Measurements from ENCODE around the gene TP53BP1.
"Not testable (repeated sequence)": the region's sequence is repeated elsewhere in the genome, so short reads cannot be mapped to it uniquely, and the experiment has no call there.

TP53BP1 gene

GRCh38 chr15:43492673-43493601 lies at the start of gene TP53BP1:
TSS of gene TP53BP1 (minus strand) at chr15:43493156. CDS start at chr15:43493043, 113 bp downstream.
- Mint-ChIP-seq H3K4me3 (peak within 1 kb of the TSS; percentile 94), H3K36me3 (peaks cover 15% of the 10 kb centered on the region), H3K27me3 (no peaks in the 10 kb centered on the region)

GRCh38 chr15:43541785-43542184 lies 48.8 kb upstream of the TP53BP1 start:
- no peak overlapping the region for H3K4me3 Mint-ChIP-seq

More at GRCh38 chr15:43492673-43493601, at the start of gene TP53BP1:
- Mint-ChIP-seq H3K4me1 (peaks cover 37% of the 10 kb centered on the region), H3K27ac (peak within 1 kb of the TSS; percentile 90), H3K9me3 (no peaks in the 10 kb centered on the region)

DNA sequence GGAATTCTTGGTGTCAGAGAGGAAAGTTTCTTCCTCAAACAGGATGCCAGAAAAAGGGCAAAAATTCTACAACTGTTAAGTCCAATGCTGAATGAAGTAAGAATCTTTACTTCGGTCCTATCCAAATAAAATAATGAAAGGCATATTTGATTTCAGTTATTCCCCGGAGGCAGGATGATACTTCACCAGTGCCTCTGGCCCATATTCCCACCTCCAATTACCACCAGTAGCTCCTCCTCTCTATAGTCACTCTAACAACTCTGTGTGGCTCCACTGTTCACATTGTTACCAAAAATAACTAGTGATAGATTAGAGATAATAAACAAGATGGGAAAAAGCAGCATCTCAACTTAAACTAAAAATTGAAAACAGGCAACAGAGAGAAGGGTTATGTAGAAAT lies 45.1 kb upstream of the TP53BP1 start:
- H3K4me1 Mint-ChIP-seq, result peaks cover 4% of the 10 kb centered on the region
- H3K27me3 Mint-ChIP-seq, result no peaks in the 10 kb centered on the region
- H3K27ac Mint-ChIP-seq, result no peak overlapping the region
- H3K9me3 Mint-ChIP-seq, result no peaks in the 10 kb centered on the region
- H3K4me3 Mint-ChIP-seq, result no peak overlapping the region
- H3K36me3 Mint-ChIP-seq, result no peaks in the 10 kb centered on the region

More at GRCh38 chr15:43541785-43542184, 48.8 kb upstream of the TP53BP1 start:
- peaks cover 4% of the 10 kb centered on the region for H3K4me1 Mint-ChIP-seq
- H3K36me3 Mint-ChIP-seq, result no peaks in the 10 kb centered on the region
- H3K9me3 Mint-ChIP-seq, result no peaks in the 10 kb centered on the region
- no peaks in the 10 kb centered on the region for H3K27me3 Mint-ChIP-seq
- H3K27ac Mint-ChIP-seq, result no peak overlapping the region

DNA sequence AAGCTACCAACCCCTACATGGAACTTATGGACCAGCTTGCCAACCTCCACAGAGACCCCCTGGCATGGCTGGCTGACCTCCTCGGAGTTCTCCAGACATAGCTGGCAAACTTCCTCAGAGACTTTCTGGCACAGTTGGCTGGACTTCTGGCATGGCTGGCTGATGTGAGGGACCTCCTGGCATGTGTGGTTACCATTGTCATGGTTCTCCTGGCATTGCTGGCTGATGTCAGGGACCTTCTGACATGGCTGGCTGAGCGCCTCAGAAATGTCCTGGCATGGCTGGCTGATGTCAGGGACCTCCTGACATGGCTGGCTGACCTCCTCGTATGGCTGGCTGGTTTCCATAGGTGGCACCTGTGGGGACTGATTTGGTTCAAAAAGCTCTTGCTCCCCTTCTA lies 41.9 kb upstream of the TP53BP1 start:
- H3K4me1 Mint-ChIP-seq, result no peaks in the 10 kb centered on the region
- H3K4me3 Mint-ChIP-seq, result no peak overlapping the region
- no peak overlapping the region for H3K27ac Mint-ChIP-seq
- no peaks in the 10 kb centered on the region for H3K9me3 Mint-ChIP-seq
- no peaks in the 10 kb centered on the region for H3K27me3 Mint-ChIP-seq
- H3K36me3 Mint-ChIP-seq, result no peaks in the 10 kb centered on the region

DNA sequence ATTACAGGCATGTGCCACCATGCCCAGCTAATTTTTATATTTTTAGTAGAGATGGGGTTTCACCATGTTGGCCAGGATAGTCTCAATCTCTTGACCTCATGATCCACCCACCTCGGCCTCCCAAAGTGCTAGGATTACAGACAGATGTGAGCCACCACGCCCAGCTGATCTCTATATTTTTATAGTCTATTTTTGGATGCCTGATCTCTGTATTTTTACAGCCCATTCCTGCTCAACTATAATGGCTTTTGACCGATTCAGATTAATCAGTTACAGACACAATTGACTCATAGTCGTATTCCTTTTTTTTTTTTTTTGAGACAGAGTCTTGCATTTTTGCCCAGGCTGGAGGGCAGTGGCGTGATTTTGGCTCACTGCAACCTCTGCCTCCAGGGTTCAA lies 39.9 kb upstream of the TP53BP1 start:
- H3K27ac Mint-ChIP-seq, H3K4me1 Mint-ChIP-seq, H3K4me3 Mint-ChIP-seq: not testable (repeated sequence)

DNA sequence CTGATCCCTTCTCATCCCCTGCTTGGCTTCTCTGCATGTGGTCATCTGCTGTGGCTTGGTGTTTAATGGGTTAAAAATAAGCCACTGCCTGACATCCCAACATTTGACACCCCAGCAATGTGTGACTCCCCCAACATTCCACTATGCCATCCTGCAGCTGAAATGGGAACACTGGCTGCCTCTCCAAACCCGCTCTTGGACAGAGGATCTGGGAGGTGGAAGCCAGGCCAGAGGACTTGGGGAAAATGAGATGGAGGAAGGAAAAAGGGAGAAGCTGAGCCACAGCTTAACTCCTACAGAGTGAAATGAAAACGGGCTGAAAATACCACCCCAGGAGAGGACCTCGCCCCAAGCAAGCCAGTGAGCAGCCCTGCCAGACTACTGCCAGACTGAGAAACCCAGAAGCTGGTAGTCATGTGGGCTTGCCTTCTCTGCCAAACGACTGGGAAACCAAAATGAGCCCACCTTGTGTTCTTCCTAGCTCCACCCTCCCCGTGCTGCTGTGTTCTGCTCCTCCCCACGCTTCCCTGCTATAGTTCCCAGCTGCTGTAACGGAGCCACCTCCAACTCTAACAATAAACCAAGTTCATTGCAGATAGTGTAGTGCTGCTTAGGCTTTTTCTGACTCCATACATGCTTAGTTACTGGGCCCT lies 38.2 kb upstream of the TP53BP1 start:
- Mint-ChIP-seq H3K36me3 (no peaks in the 10 kb centered on the region), H3K9me3 (no peaks in the 10 kb centered on the region), H3K4me3 (no peak overlapping the region), H3K27ac (no peak overlapping the region), H3K27me3 (no peaks in the 10 kb centered on the region), H3K4me1 (no peaks in the 10 kb centered on the region)

More for the DNA sequence above, 39.9 kb upstream of the TP53BP1 start:
- H3K9me3 Mint-ChIP-seq, H3K36me3 Mint-ChIP-seq, H3K27me3 Mint-ChIP-seq: not testable (repeated sequence)

DNA sequence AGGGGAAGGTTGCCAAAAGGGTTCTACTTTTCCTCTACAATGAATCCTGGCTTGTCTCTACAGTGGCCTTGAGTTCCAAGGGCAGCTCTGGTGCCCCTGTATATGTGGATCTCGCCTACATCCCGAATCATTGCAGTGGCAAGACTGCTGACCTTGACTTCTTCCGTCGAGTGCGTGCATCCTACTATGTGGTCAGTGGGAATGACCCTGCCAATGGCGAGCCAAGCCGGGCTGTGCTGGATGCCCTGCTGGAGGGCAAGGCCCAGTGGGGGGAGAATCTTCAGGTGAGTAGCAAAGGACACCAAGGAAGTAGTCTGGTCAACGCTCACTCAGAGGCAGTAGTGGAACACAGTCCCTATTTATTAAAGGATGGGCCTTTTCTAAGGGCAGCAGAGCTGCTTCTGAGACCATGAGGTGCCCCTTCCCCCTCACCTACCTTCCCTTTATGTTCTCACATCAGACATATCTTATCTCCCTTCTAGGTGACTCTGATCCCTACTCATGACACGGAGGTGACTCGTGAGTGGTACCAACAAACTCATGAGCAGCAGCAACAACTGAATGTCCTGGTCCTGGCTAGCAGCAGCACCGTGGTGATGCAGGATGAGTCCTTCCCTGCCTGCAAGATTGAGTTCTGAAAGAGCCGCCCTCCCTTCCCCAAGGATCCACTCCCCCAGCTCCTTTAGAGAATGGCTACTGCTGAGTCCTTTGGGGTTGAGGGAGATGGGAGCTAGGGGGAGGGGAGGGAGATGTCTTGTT lies 36.8 kb upstream of the TP53BP1 start:
- peaks cover 9% of the 10 kb centered on the region for H3K4me1 Mint-ChIP-seq
- no peaks in the 10 kb centered on the region for H3K36me3 Mint-ChIP-seq
- no peak overlapping the region for H3K4me3 Mint-ChIP-seq
- no peaks in the 10 kb centered on the region for H3K9me3 Mint-ChIP-seq
- no peaks in the 10 kb centered on the region for H3K27me3 Mint-ChIP-seq
- H3K27ac Mint-ChIP-seq, result no peak overlapping the region

GRCh38 chr15:43529141-43529540 lies 36.2 kb upstream of the TP53BP1 start:
- Mint-ChIP-seq H3K27me3 (no peaks in the 10 kb centered on the region), H3K36me3 (no peaks in the 10 kb centered on the region), H3K4me3 (no peak overlapping the region), H3K4me1 (peaks cover 9% of the 10 kb centered on the region), H3K9me3 (no peaks in the 10 kb centered on the region), H3K27ac (no peak overlapping the region)

- Mint-ChIP-seq H3K27me3 (no peaks in the 10 kb centered on the region), H3K4me1 (peaks cover 9% of the 10 kb centered on the region), H3K4me3 (no peak overlapping the region), H3K9me3 (no peaks in the 10 kb centered on the region), H3K27ac (no peak overlapping the region), H3K36me3 (no peaks in the 10 kb centered on the region)
Measured at GRCh38 chr15:43528542-43529007, 35.6 kb upstream of the TP53BP1 start.

DNA sequence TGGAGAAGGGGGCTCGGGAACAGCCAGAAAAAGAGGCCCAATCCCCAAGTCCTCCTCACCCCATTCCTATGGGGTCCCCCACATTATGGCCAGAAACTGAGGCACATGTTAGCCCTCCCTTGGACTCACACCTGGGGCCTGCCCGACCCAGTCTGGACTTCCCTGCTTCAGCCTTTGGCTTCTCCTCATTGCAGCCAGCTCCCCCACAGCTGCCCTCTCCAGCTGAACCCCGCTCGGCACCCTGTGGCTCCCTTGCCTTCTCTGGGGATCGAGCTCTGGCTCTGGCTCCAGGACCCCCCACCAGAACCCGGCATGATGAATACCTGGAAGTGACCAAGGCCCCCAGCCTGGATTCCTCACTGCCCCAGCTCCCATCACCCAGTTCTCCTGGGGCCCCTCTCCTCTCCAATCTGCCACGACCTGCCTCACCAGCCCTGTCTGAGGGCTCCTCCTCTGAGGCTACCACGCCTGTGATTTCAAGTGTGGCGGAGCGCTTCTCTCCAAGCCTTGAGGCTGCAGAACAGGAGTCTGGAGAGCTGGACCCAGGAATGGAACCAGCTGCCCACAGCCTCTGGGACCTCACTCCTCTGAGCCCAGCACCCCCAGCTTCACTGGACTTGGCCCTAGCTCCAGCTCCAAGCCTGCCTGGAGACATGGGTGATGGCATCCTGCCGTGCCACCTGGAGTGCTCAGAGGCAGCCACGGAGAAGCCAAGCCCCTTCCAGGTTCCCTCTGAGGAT lies 35.0 kb upstream of the TP53BP1 start:
- Mint-ChIP-seq H3K4me3 (no peak overlapping the region), H3K9me3 (no peaks in the 10 kb centered on the region), H3K27ac (no peak overlapping the region), H3K36me3 (no peaks in the 10 kb centered on the region), H3K4me1 (peaks cover 9% of the 10 kb centered on the region), H3K27me3 (no peaks in the 10 kb centered on the region)

GRCh38 chr15:43527016-43527801 lies 34.3 kb upstream of the TP53BP1 start:
- Mint-ChIP-seq H3K4me3 (no peak overlapping the region), H3K36me3 (no peaks in the 10 kb centered on the region), H3K9me3 (no peaks in the 10 kb centered on the region), H3K4me1 (peaks cover 9% of the 10 kb centered on the region), H3K27ac (no peak overlapping the region), H3K27me3 (no peaks in the 10 kb centered on the region)

DNA sequence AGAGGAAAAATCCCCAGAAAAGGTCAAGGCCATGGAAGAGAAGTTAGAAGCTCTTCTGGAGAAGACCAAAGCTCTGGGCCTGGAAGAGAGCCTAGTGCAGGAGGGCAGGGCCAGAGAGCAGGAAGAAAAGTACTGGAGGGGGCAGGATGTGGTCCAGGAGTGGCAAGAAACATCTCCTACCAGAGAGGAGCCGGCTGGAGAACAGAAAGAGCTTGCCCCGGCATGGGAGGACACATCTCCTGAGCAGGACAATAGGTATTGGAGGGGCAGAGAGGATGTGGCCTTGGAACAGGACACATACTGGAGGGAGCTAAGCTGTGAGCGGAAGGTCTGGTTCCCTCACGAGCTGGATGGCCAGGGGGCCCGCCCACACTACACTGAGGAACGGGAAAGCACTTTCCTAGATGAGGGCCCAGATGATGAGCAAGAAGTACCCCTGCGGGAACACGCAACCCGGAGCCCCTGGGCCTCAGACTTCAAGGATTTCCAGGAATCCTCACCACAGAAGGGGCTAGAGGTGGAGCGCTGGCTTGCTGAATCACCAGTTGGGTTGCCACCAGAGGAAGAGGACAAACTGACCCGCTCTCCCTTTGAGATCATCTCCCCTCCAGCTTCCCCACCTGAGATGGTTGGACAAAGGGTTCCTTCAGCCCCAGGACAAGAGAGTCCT lies 33.4 kb upstream of the TP53BP1 start:
- no peaks in the 10 kb centered on the region for H3K27me3 Mint-ChIP-seq
- H3K9me3 Mint-ChIP-seq, result no peaks in the 10 kb centered on the region
- no peaks in the 10 kb centered on the region for H3K36me3 Mint-ChIP-seq
- H3K4me1 Mint-ChIP-seq, result peaks cover 9% of the 10 kb centered on the region
- no peak overlapping the region for H3K4me3 Mint-ChIP-seq
- no peak overlapping the region for H3K27ac Mint-ChIP-seq

- Mint-ChIP-seq H3K4me1 (peaks cover 9% of the 10 kb centered on the region), H3K36me3 (no peaks in the 10 kb centered on the region), H3K27ac (no peak overlapping the region), H3K9me3 (no peaks in the 10 kb centered on the region), H3K4me3 (no peak overlapping the region), H3K27me3 (no peaks in the 10 kb centered on the region)
Measured at GRCh38 chr15:43525131-43525530, 32.2 kb upstream of the TP53BP1 start.

GRCh38 chr15:43524254-43524845 lies 31.4 kb upstream of the TP53BP1 start:
- H3K27ac Mint-ChIP-seq, result no peak overlapping the region
- no peaks in the 10 kb centered on the region for H3K36me3 Mint-ChIP-seq

More at GRCh38 chr15:43524254-43524845, 31.4 kb upstream of the TP53BP1 start:
- Mint-ChIP-seq H3K9me3 (no peaks in the 10 kb centered on the region), H3K4me3 (no peak overlapping the region), H3K4me1 (peaks cover 9% of the 10 kb centered on the region), H3K27me3 (peaks cover 3% of the 10 kb centered on the region)

Measured in activated naive CD4-positive, alpha-beta T cell treated with anti-CD3 and anti-CD28 coated beads, Interleukin-2, amount 50 U/mL, for 24 hours (primary cell).